GM23338 (cell line): ENCODE data around the gene UROS. TPM values are rescaled to one million over a fixed set of nuclear protein-coding genes. Genes with fewer than 3 reads are reported as not detected.

ENCODE experiments used
- ATAC-seq: fragments of 200-7000 bp; cut with Tn5 transposase; 3 replicates; pipeline ENCODE4 v1.9.1; 2020
- DNase-seq: peaks from one replicate; pipeline ENCODE4 v3.0.0-alpha.2; 2015; ENCODE audit warnings: low spot score
- H2AFZ ChIP-seq: fragments of 200-600 bp; sonication (generic); 2 replicates; pipeline ENCODE4 v1.8.0; 2016; ENCODE audit warnings: antibody characterized with exemption, mild to moderate bottlenecking, moderate library complexity
- H3F3A ChIP-seq: fragments of 200-600 bp; sonication (generic); replicated peaks from 2 replicates; pipeline ENCODE4 v1.8.0; 2017; ENCODE audit warnings: antibody characterized with exemption, mixed run types, low read depth
- H3K27ac ChIP-seq: fragments of 200-600 bp; sonication (generic); 2 replicates; pipeline ENCODE4 v1.6.1; 2016; ENCODE audit warnings: low read depth
- H3K27me3 ChIP-seq: fragments of 200-600 bp; sonication (generic); 2 replicates; pipeline ENCODE4 v1.8.0; 2016; ENCODE audit warnings: mild to moderate bottlenecking, mixed run types, moderate library complexity; ENCODE audit not compliant: insufficient read depth
- H3K36me3 ChIP-seq: fragments of 200-600 bp; sonication (generic); 2 replicates; pipeline ENCODE4 v1.8.0; 2016; ENCODE audit warnings: mild to moderate bottlenecking; ENCODE audit not compliant: insufficient read depth
- H3K4me1 ChIP-seq: fragments of 200-600 bp; sonication (generic); 2 replicates; pipeline ENCODE4 v1.8.0; 2016; ENCODE audit warnings: mild to moderate bottlenecking, moderate library complexity; ENCODE audit not compliant: insufficient read depth
- H3K4me2 ChIP-seq: fragments of 200-600 bp; sonication (generic); 2 replicates; pipeline ENCODE4 v1.7.1; 2017; ENCODE audit warnings: mixed run types
- H3K4me3 ChIP-seq: fragments of 200-600 bp; sonication (generic); 2 replicates; pipeline ENCODE4 v1.6.1; 2016; ENCODE audit warnings: mixed run types
- H3K79me2 ChIP-seq: fragments of 200-600 bp; sonication (generic); replicated peaks from 2 replicates; pipeline ENCODE4 v1.8.0; 2017; ENCODE audit warnings: mild to moderate bottlenecking; ENCODE audit not compliant: insufficient read depth
- H3K9me2 ChIP-seq: fragments of 200-600 bp; sonication (generic); 2 replicates; pipeline ENCODE4 v1.8.0; 2017; ENCODE audit not compliant: insufficient read depth
- H4K20me1 ChIP-seq: fragments of 200-600 bp; sonication (generic); replicated peaks from 2 replicates; pipeline ENCODE4 v1.8.0; 2017; ENCODE audit warnings: mild to moderate bottlenecking; ENCODE audit not compliant: insufficient read depth
- H3K27ac Mint-ChIP-seq: 2 replicates; pipeline ENCODE4 v1.8.0; 2020; ENCODE audit warnings: inconsistent platforms, mild to moderate bottlenecking, moderate library complexity, mixed read lengths
- H3K27me3 Mint-ChIP-seq: 3 replicates; pipeline ENCODE4 v1.8.0; 2022; ENCODE audit warnings: low read depth, mild to moderate bottlenecking, moderate library complexity, mixed read lengths, inconsistent platforms; ENCODE audit not compliant: insufficient read depth, poor library complexity
- H3K36me3 Mint-ChIP-seq: 3 replicates; pipeline ENCODE4 v1.8.0; 2021; ENCODE audit warnings: low read depth, mild to moderate bottlenecking, inconsistent platforms, moderate library complexity, mixed read lengths
- H3K4me1 Mint-ChIP-seq: 3 replicates; pipeline ENCODE4 v1.8.0; 2020; ENCODE audit warnings: mild to moderate bottlenecking, inconsistent platforms, mixed read lengths
- H3K4me3 Mint-ChIP-seq: 3 replicates; pipeline ENCODE4 v1.8.0; 2021; ENCODE audit warnings: moderate library complexity, mild to moderate bottlenecking, inconsistent platforms, mixed read lengths
- H3K9me3 Mint-ChIP-seq: 3 replicates; pipeline ENCODE4 v1.8.0; 2020; ENCODE audit warnings: moderate library complexity, mild to moderate bottlenecking, inconsistent platforms, mixed read lengths
- CTCF ChIP-seq, 2 experiments: fragments of 200-600 bp in 1 of 2; sonication (generic) in 1 of 2; conservative IDR thresholded peaks; 2 replicates each; pipeline versions ENCODE4 v1.5.1 to v1.6.1; 2016 to 2017; ENCODE audit warnings: antibody characterized with exemption in 2 of 2, low read depth in 2 of 2, mild to moderate bottlenecking in 2 of 2, moderate library complexity in 1 of 2
- ETS1 ChIP-seq: IDR thresholded peaks from 2 replicates; pipeline ENCODE4 v1.6.1; 2016; ENCODE audit warnings: antibody characterized with exemption
- EZH2phosphoT487 ChIP-seq: fragments of 200-600 bp; sonication (generic); IDR thresholded peaks from one replicate; pipeline ENCODE4 v1.8.1; 2018; ENCODE audit warnings: antibody characterized with exemption; ENCODE audit not compliant: unreplicated experiment
- JUNB ChIP-seq: IDR thresholded peaks from one replicate; pipeline ENCODE4 v1.6.1; 2016; ENCODE audit warnings: antibody characterized with exemption; ENCODE audit not compliant: unreplicated experiment
- NANOG ChIP-seq: IDR thresholded peaks from 2 replicates; pipeline ENCODE4 v1.6.1; 2016; ENCODE audit warnings: antibody characterized with exemption, borderline replicate concordance
- POLR2AphosphoS5 ChIP-seq: IDR thresholded peaks from 2 replicates; pipeline ENCODE4 v1.6.1; 2016; ENCODE audit warnings: antibody characterized with exemption, low read depth
- REST ChIP-seq: IDR thresholded peaks from one replicate; pipeline ENCODE4 v1.6.1; 2018; ENCODE audit warnings: antibody characterized with exemption; ENCODE audit not compliant: unreplicated experiment
- STAT1 ChIP-seq: IDR thresholded peaks from one replicate; pipeline ENCODE4 v1.6.1; 2016; ENCODE audit warnings: antibody characterized with exemption; ENCODE audit not compliant: unreplicated experiment
- ZNF114 ChIP-seq: fragments of 250-450 bp; sonication (Bioruptor Pico); IDR thresholded peaks from 2 replicates; pipeline ENCODE4 v1.5.0; 2020; ENCODE audit warnings: mild to moderate bottlenecking, moderate library complexity
- ZNF331 ChIP-seq: fragments of 250-450 bp; sonication (Bioruptor Pico); IDR thresholded peaks from 2 replicates; pipeline ENCODE4 v1.5.0; 2020; ENCODE audit warnings: low read depth, mild to moderate bottlenecking, moderate library complexity
- ZNF462 ChIP-seq: fragments of 250-450 bp; sonication (Bioruptor Pico); IDR thresholded peaks from 2 replicates; pipeline ENCODE4 v1.5.0; 2020; ENCODE audit warnings: mild to moderate bottlenecking, moderate library complexity
- polyA plus RNA-seq: library from polyadenylated mRNA; unstranded; fragments of >200 nt; fragmentation: Nextera tagmentation; extraction: Ambion mirVana; gene quantifications from 2 replicates; pipeline ENCODE4 v1.2.1, GENCODE V29; 2016
- total RNA-seq: library from RNA; depleted of rRNA; stranded (reverse); fragments of >200 nt; shearing (Covaris generic); gene quantifications from 2 replicates; pipeline ENCODE4 v1.2.3, GENCODE V29; 2014

Gene UROS
- total and polyA plus RNA-seq, 2 experiments from 2014 or later, result 41.3 to 43.4 TPM

- TF ChIP-seq POLR2AphosphoS5, result no peak
- no peak for TF ChIP-seq NANOG
- TF ChIP-seq ZNF331 (CRISPR knock-in tag), result no peak
- no peak for TF ChIP-seq ETS1
Observed at GRCh38 chr10:125795637-125796190, 27.3 kb downstream of the UROS start (continued).

- no peak for TF ChIP-seq JUNB
- TF ChIP-seq ETS1, result no peak
- TF ChIP-seq ZNF331 (CRISPR knock-in tag), result no peak
- TF ChIP-seq CTCF (conservative IDR thresholded peaks at IDR 0.05; ENCODE audit: low read depth in 2 of 2), result no peak
- TF ChIP-seq STAT1, result no peak
- TF ChIP-seq EZH2phosphoT487, result no peak
- no peak for TF ChIP-seq ZNF462 (CRISPR knock-in tag)
- no peak for TF ChIP-seq POLR2AphosphoS5
- TF ChIP-seq ZNF114 (CRISPR knock-in tag), result no peak
- TF ChIP-seq REST, result no peak
- no peak for ATAC-seq
Observed at GRCh38 chr10:125795128-125795527, 27.9 kb downstream of the UROS start.

More at GRCh38 chr10:125795128-125795527, 27.9 kb downstream of the UROS start:
- Mint-ChIP-seq H3K9me3 (no peaks in the 10 kb centered on the region; the same call in 2 of the 3 replicates), H3K36me3 (peaks cover 19% of the 10 kb centered on the region), H3K27ac (no peak overlapping the region), H3K4me1 (no peaks in the 10 kb centered on the region; the same call in 2 of the 3 replicates), H3K27me3 (peaks cover 1% of the 10 kb centered on the region), H3K4me3 (no peak overlapping the region)
- no peaks in the 10 kb centered on the region; the same call in 1 of the 2 replicates for H4K20me1 ChIP-seq
- H3K4me1 ChIP-seq, result no peaks in the 10 kb centered on the region
- no peak overlapping the region for H3K4me3 ChIP-seq
- H3K27me3 ChIP-seq, result no peaks in the 10 kb centered on the region
- no peaks in the 10 kb centered on the region for H3F3A ChIP-seq
- no peak overlapping the region for H3K4me2 ChIP-seq
- no peaks in the 10 kb centered on the region for H3K9me2 ChIP-seq
- no peak overlapping the region for H2AFZ ChIP-seq
- H3K79me2 ChIP-seq, result no peaks in the 10 kb centered on the region
- H3K27ac ChIP-seq, result no peak overlapping the region
- DNase-seq, result no peak
- no peaks in the 10 kb centered on the region for H3K36me3 ChIP-seq
